Thoracic aorta (tissue), 2 donors: Measurements from ENCODE around the gene PI4K2B. TPM values are rescaled to one million over a fixed set of nuclear protein-coding genes. Genes with fewer than 3 reads are reported as not detected.
"Not testable (repeated sequence)": the region's sequence is repeated elsewhere in the genome, so short reads cannot be mapped to it uniquely, and the experiment has no call there.

Experiments
- ATAC-seq: fragments of 150-250 bp; one replicate; pipeline ENCODE4 v1.8.0; 2017; ENCODE audit warnings: low read depth; ENCODE audit not compliant: insufficient number of reproducible peaks, low FRiP score
- DNase-seq: peaks from one replicate; pipeline ENCODE4 v3.0.0-alpha.2; 2020; ENCODE audit warnings: low spot score
- H3K27ac ChIP-seq, 2 donors: fragments of 200-600 bp; sonication (generic); 1 replicate in 1 of 2; 2 replicates in 1 of 2; pipeline ENCODE4 v1.5.1; 2016; ENCODE audit warnings: mild to moderate bottlenecking in 2 of 2, moderate library complexity in 2 of 2
- H3K27me3 ChIP-seq: fragments of 200-600 bp; sonication (generic); replicated peaks from 2 replicates; pipeline ENCODE4 v1.6.0; 2016; ENCODE audit warnings: mild to moderate bottlenecking; ENCODE audit not compliant: insufficient read depth
- H3K36me3 ChIP-seq: fragments of 200-600 bp; sonication (generic); one replicate; pipeline ENCODE4 v1.5.1; 2016
- H3K4me1 ChIP-seq, 2 donors: fragments of 200-600 bp; sonication (generic); 1 replicate in 1 of 2; 2 replicates in 1 of 2; pipeline versions ENCODE4 v1.5.1 to v1.6.0; 2016; ENCODE audit warnings: low read depth in 2 of 2, mild to moderate bottlenecking in 1 of 2; ENCODE audit not compliant: control insufficient read depth in 1 of 2
- H3K4me3 ChIP-seq: fragments of 200-600 bp; sonication (generic); 2 replicates; pipeline ENCODE4 v1.5.1; 2016; ENCODE audit warnings: mild to moderate bottlenecking
- H3K9me3 ChIP-seq: fragments of 200-600 bp; sonication (generic); 2 replicates; pipeline ENCODE4 v1.5.1; 2016
- total RNA-seq, 2 donors: library from RNA; depleted of rRNA; stranded (reverse); fragments of >200 nt; gene quantifications; one replicate each; pipeline versions ENCODE4 v1.1.0 to v1.2.3, GENCODE V29; 2016
- TF ChIP-seq, protein P1 (sequence below): fragments of 200-600 bp; sonication (generic); IDR thresholded peaks from one replicate; pipeline ENCODE4 v1.5.1; 2019; ENCODE audit warnings: antibody characterized with exemption

The PI4K2B gene
- total RNA-seq, 2 donors from 2014 or later = 11.8 to 12.9 TPM

DNA sequence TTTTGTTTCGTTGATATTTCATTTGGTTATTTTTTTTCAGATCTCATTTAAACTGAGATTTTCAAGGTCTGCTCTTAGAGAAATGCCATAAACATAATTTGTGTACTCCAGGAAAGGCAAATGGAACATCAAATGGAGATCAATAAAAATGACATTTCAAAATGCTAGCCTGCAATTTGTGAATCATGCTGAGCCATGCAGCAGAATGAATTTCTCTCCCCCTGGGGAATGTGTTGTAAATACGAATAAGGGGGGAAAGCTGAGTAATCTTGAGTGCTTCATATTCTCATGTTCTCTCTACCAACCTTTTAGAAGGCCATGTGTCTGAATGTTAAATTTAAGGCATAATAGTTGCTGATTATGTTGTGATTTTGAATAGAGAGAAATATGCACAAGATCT, 86.5 kb downstream of the PI4K2B start:
- Histone ChIP-seq H3K4me3 (no peak overlapping the region), H3K9me3 (no peaks in the 10 kb centered on the region), H3K27ac (no peak overlapping the region), H3K36me3 (peaks cover 5% of the 10 kb centered on the region), H3K27me3 (no peaks in the 10 kb centered on the region), H3K4me1 (no peaks in the 10 kb centered on the region)
- no peak for ATAC-seq
- TF ChIP-seq, protein P1, sequence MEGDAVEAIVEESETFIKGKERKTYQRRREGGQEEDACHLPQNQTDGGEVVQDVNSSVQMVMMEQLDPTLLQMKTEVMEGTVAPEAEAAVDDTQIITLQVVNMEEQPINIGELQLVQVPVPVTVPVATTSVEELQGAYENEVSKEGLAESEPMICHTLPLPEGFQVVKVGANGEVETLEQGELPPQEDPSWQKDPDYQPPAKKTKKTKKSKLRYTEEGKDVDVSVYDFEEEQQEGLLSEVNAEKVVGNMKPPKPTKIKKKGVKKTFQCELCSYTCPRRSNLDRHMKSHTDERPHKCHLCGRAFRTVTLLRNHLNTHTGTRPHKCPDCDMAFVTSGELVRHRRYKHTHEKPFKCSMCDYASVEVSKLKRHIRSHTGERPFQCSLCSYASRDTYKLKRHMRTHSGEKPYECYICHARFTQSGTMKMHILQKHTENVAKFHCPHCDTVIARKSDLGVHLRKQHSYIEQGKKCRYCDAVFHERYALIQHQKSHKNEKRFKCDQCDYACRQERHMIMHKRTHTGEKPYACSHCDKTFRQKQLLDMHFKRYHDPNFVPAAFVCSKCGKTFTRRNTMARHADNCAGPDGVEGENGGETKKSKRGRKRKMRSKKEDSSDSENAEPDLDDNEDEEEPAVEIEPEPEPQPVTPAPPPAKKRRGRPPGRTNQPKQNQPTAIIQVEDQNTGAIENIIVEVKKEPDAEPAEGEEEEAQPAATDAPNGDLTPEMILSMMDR = no peak
- no peak for DNase-seq

DNA sequence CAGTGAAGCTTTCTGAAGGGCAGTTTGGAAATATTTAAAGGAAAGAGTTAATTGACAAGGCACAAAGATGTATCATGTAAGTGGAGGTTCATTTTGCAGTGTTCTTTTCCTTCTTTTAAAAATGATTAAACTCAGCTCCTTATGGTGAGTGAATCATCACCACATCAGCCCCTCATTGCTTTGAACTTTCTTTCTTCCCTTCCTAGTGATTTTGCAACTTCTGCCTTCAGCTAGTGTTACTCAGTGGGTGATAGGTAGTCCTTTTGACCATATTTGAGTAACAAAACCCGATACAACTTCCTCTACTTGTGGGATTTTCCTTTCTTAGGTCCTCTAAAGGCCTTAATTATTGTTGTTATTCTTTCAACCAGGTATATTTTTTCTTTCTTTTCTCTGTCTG, 86.9 kb downstream of the PI4K2B start:
- no peak for DNase-seq
- H3K36me3 ChIP-seq = peaks cover 5% of the 10 kb centered on the region
- TF ChIP-seq, protein P1 = no peak
- H3K4me1 ChIP-seq = no peaks in the 10 kb centered on the region
- no peak for ATAC-seq
- no peaks in the 10 kb centered on the region for H3K9me3 ChIP-seq
- no peak overlapping the region for H3K4me3 ChIP-seq
- H3K27me3 ChIP-seq = no peaks in the 10 kb centered on the region
- H3K27ac ChIP-seq = no peak overlapping the region

GRCh38 chr4:25321703-25322102, 87.9 kb downstream of the PI4K2B start:
- Histone ChIP-seq H3K4me1 (no peaks in the 10 kb centered on the region), H3K27ac (no peak overlapping the region), H3K4me3 (no peak overlapping the region), H3K27me3 (no peaks in the 10 kb centered on the region), H3K9me3 (no peaks in the 10 kb centered on the region), H3K36me3 (peaks cover 5% of the 10 kb centered on the region)
- ATAC-seq (no peak), DNase-seq (no peak)
- TF ChIP-seq, protein P1 = no peak

DNA sequence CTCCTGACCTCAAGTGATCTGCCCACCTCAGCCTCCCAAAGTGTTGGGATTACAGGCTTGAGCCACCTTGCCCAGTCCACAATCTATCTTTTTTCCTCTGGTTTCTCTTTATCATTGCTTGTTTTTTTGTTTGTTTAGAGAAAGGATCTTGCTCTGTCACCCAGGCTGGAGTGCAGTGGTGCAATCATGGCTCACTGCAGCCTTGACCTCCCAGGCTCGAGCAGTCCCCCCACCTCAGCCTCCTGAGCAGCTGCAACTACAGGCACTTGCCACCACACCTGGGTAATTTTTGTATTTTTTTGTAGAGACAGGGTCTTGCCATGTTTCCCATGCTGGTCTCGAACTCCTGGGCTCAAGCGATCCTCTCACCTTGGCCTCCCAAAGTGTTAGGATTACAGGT, 94.6 kb downstream of the PI4K2B start:
- not testable (repeated sequence) for DNase-seq, H3K9me3 ChIP-seq, H3K36me3 ChIP-seq, H3K27ac ChIP-seq, H3K27me3 ChIP-seq, H3K4me3 ChIP-seq, ATAC-seq
- H3K4me1 ChIP-seq = peaks cover 7 to 19% of the 10 kb centered on the region in 2 donors

Other genes starting within 250 kb of the PI4K2B start
- 1 to 10 TPM; 3.7 to 4.0 TPM for gene LGI2, start 203.1 kb upstream of the PI4K2B start, total RNA-seq
- 1 to 10 TPM; 3.4 to 5.9 TPM for gene SEPSECS, start 73.6 kb upstream of the PI4K2B start, total RNA-seq
- gene ZCCHC4, start 78.7 kb downstream of the PI4K2B start, total RNA-seq = 10 to 100 TPM in 1 of 2 donors, 1 to 10 TPM in 1; 8.1 to 14.1 TPM
- gene ANAPC4, start 143.2 kb downstream of the PI4K2B start, total RNA-seq = 10 to 100 TPM; 41.0 to 41.1 TPM